ENCODE data around the gene MDFI.

The MDFI gene

GRCh38 chr6:41599852-41600445, 38.3 kb upstream of the MDFI start:
- no peak for DNase-seq (ENCODE audit: low read depth, low spot score)
- Histone ChIP-seq H3K9me3 (ENCODE audit: low read depth, low read length) (no peaks in the 10 kb centered on the region), H3K36me3 (ENCODE audit: insufficient read depth, low read length) (no peaks in the 10 kb centered on the region), H3K4me3 (no peak overlapping the region), H3K27ac (no peak overlapping the region), H3K9ac (ENCODE audit: insufficient read length) (no peak overlapping the region)
- TF ChIP-seq POLR2AphosphoS5 (IDR thresholded peaks at IDR 0.05; ENCODE audit: borderline replicate concordance, low read depth, low read length) = no peak
- TF ChIP-seq EZH2 (IDR thresholded peaks at IDR 0.05) = no peak
- TF ChIP-seq FOXP2 (optimal IDR thresholded peaks at IDR 0.05; ENCODE audit: control extremely low read depth, extremely low read length, insufficient read depth) = no peak

GRCh38 chr6:41600499-41601247, 37.6 kb upstream of the MDFI start:
- H3K4me3 ChIP-seq = no peak overlapping the region
- H3K9ac ChIP-seq (ENCODE audit: insufficient read length) = no peak overlapping the region
- DNase-seq (ENCODE audit: low read depth, low spot score) = no peak
- H3K9me3 ChIP-seq (ENCODE audit: low read depth, low read length) = no peaks in the 10 kb centered on the region
- no peak overlapping the region for H3K27ac ChIP-seq
- TF ChIP-seq EZH2 (IDR thresholded peaks at IDR 0.05) = no peak
- 0 out of 2 replicates have a peak, but pooled peaks have one; percentile 6 for TF ChIP-seq POLR2AphosphoS5 (IDR thresholded peaks at IDR 0.05; ENCODE audit: borderline replicate concordance, low read depth, low read length)
- no peaks in the 10 kb centered on the region for H3K36me3 ChIP-seq (ENCODE audit: insufficient read depth, low read length)

GRCh38 chr6:41601248-41601549, 37.1 kb upstream of the MDFI start:
- H3K4me3 ChIP-seq = no peak overlapping the region

GRCh38 chr6:41602422-41602743, 35.9 kb upstream of the MDFI start:
- no peak for DNase-seq (ENCODE audit: low read depth, low spot score)
- Histone ChIP-seq H3K27ac (peak overlapping the region; percentile 74; the same call in 1 of the 2 replicates), H3K9me3 (ENCODE audit: low read depth, low read length) (no peaks in the 10 kb centered on the region), H3K36me3 (ENCODE audit: insufficient read depth, low read length) (no peaks in the 10 kb centered on the region), H3K4me3 (no peak overlapping the region; the same call in 1 of the 2 replicates), H3K9ac (ENCODE audit: insufficient read length) (no peak overlapping the region)
- TF ChIP-seq EZH2 (IDR thresholded peaks at IDR 0.05) (no peak), FOXP2 (optimal IDR thresholded peaks at IDR 0.05; ENCODE audit: control extremely low read depth, extremely low read length, insufficient read depth) (no peak), POLR2AphosphoS5 (IDR thresholded peaks at IDR 0.05; ENCODE audit: borderline replicate concordance, low read depth, low read length) (no peak)

More at GRCh38 chr6:41601248-41601549, 37.1 kb upstream of the MDFI start:
- no peaks in the 10 kb centered on the region for H3K36me3 ChIP-seq (ENCODE audit: insufficient read depth, low read length)
- no peak for DNase-seq (ENCODE audit: low read depth, low spot score)
- no peak overlapping the region for H3K9ac ChIP-seq (ENCODE audit: insufficient read length)
- TF ChIP-seq POLR2AphosphoS5 (IDR thresholded peaks at IDR 0.05; ENCODE audit: borderline replicate concordance, low read depth, low read length) = 0 out of 2 replicates have a peak, but pooled peaks have one; percentile 2
- no peak for TF ChIP-seq FOXP2 (optimal IDR thresholded peaks at IDR 0.05; ENCODE audit: control extremely low read depth, extremely low read length, insufficient read depth)
- H3K27ac ChIP-seq = no peak overlapping the region
- H3K9me3 ChIP-seq (ENCODE audit: low read depth, low read length) = no peaks in the 10 kb centered on the region

- Histone ChIP-seq H3K27ac (peak overlapping the region; percentile 74), H3K9me3 (ENCODE audit: low read depth, low read length) (no peaks in the 10 kb centered on the region), H3K9ac (ENCODE audit: insufficient read length) (no peak overlapping the region), H3K36me3 (ENCODE audit: insufficient read depth, low read length) (no peaks in the 10 kb centered on the region), H3K4me3 (peak overlapping the region; percentile 69)
- no peak for TF ChIP-seq FOXP2 (optimal IDR thresholded peaks at IDR 0.05; ENCODE audit: control extremely low read depth, extremely low read length, insufficient read depth)
- peak; percentile 45; the same call in 1 of the 2 replicates for TF ChIP-seq POLR2AphosphoS5 (IDR thresholded peaks at IDR 0.05; ENCODE audit: borderline replicate concordance, low read depth, low read length)
- peak; percentile 76 for DNase-seq (ENCODE audit: low read depth, low spot score)
Measured at GRCh38 chr6:41602864-41603608, 35.2 kb upstream of the MDFI start.

- no peaks in the 10 kb centered on the region for H3K36me3 ChIP-seq (ENCODE audit: insufficient read depth, low read length)
- no peak overlapping the region for H3K9ac ChIP-seq (ENCODE audit: insufficient read length)
- H3K4me3 ChIP-seq = no peak overlapping the region
- H3K27ac ChIP-seq = no peak overlapping the region
- DNase-seq (ENCODE audit: low read depth, low spot score) = no peak
- H3K9me3 ChIP-seq (ENCODE audit: low read depth, low read length) = no peaks in the 10 kb centered on the region
- TF ChIP-seq POLR2AphosphoS5 (IDR thresholded peaks at IDR 0.05; ENCODE audit: borderline replicate concordance, low read depth, low read length) (no peak), EZH2 (IDR thresholded peaks at IDR 0.05) (no peak), FOXP2 (optimal IDR thresholded peaks at IDR 0.05; ENCODE audit: control extremely low read depth, extremely low read length, insufficient read depth) (no peak)
Measured at GRCh38 chr6:41604006-41604405, 34.3 kb upstream of the MDFI start.

GRCh38 chr6:41605649-41606048, 32.6 kb upstream of the MDFI start:
- TF ChIP-seq POLR2AphosphoS5 (IDR thresholded peaks at IDR 0.05; ENCODE audit: borderline replicate concordance, low read depth, low read length) = no peak
- TF ChIP-seq EZH2 (IDR thresholded peaks at IDR 0.05) = no peak
- no peak for TF ChIP-seq FOXP2 (optimal IDR thresholded peaks at IDR 0.05; ENCODE audit: control extremely low read depth, extremely low read length, insufficient read depth)
- Histone ChIP-seq H3K4me3 (no peak overlapping the region), H3K9me3 (ENCODE audit: low read depth, low read length) (no peaks in the 10 kb centered on the region), H3K36me3 (ENCODE audit: insufficient read depth, low read length) (no peaks in the 10 kb centered on the region), H3K27ac (no peak overlapping the region), H3K9ac (ENCODE audit: insufficient read length) (no peak overlapping the region)
- no peak for DNase-seq (ENCODE audit: low read depth, low spot score)

GRCh38 chr6:41607036-41607435, 31.2 kb upstream of the MDFI start:
- DNase-seq (ENCODE audit: low read depth, low spot score) = no peak
- no peaks in the 10 kb centered on the region for H3K9me3 ChIP-seq (ENCODE audit: low read depth, low read length)
- no peak overlapping the region for H3K4me3 ChIP-seq
- TF ChIP-seq POLR2AphosphoS5 (IDR thresholded peaks at IDR 0.05; ENCODE audit: borderline replicate concordance, low read depth, low read length) (no peak), FOXP2 (optimal IDR thresholded peaks at IDR 0.05; ENCODE audit: control extremely low read depth, extremely low read length, insufficient read depth) (no peak), EZH2 (IDR thresholded peaks at IDR 0.05) (no peak)
- no peaks in the 10 kb centered on the region for H3K36me3 ChIP-seq (ENCODE audit: insufficient read depth, low read length)
- no peak overlapping the region for H3K27ac ChIP-seq
- H3K9ac ChIP-seq (ENCODE audit: insufficient read length) = no peak overlapping the region
